ENCODE results near the gene OVAAL. TPM values are rescaled to one million over a fixed set of nuclear protein-coding genes. Genes with fewer than 3 reads are reported as not detected.

Gene OVAAL
- total and polyA plus RNA-seq, 4 donors, result 0.17 TPM; not detected in 3

- H3K9ac ChIP-seq (ENCODE audit: insufficient read depth in 1 of 2, low read length in 2 of 2), result no peak overlapping the region
- no peaks in the 10 kb centered on the region for H3K27me3 ChIP-seq (ENCODE audit: control insufficient read depth in 3 of 3, insufficient read depth in 3 of 3, low read length in 2 of 3)
- WGBS, 2 donors, result 55 to 69% methylated on average over 7 of the region's 7 CpGs
- no peaks in the 10 kb centered on the region for H3K9me3 ChIP-seq (ENCODE audit: control insufficient read depth in 4 of 4, insufficient read depth in 3 of 4, low read length in 3 of 4)
- ATAC-seq (ENCODE audit: insufficient read depth, low FRiP score), result no peak
- peaks cover 0 to 13% (median 4%) of the 10 kb centered on the region in 5 donors for H3K4me1 ChIP-seq (ENCODE audit: control insufficient read depth in 5 of 5, insufficient read depth in 5 of 5, low read length in 5 of 5)
- no peaks in the 10 kb centered on the region for H3K36me3 ChIP-seq (ENCODE audit: control insufficient read depth in 4 of 4, insufficient read depth in 4 of 4, low read length in 4 of 4)
- H3K4me3 ChIP-seq, result no peak overlapping the region
- no peak for TF ChIP-seq CTCF (IDR thresholded peaks at IDR 0.05; ENCODE audit: control extremely low read depth, extremely low read depth)
- no peak for DNase-seq
- peak overlapping the region in 1 of 2 donors; percentile 51 for H3K27ac ChIP-seq (ENCODE audit: low read depth in 1 of 2, low read length in 1 of 2)
Measured at GRCh38 chr1:180522213-180522515, 36.6 kb upstream of the OVAAL start.

GRCh38 chr1:180524160-180524914 lies 34.4 kb upstream of the OVAAL start:
- Histone ChIP-seq H3K4me1 (ENCODE audit: control insufficient read depth in 5 of 5, insufficient read depth in 5 of 5, low read length in 5 of 5) (peaks cover 0 to 13% (median 4%) of the 10 kb centered on the region in 5 donors), H3K36me3 (ENCODE audit: control insufficient read depth in 4 of 4, insufficient read depth in 4 of 4, low read length in 4 of 4) (no peaks in the 10 kb centered on the region), H3K9me3 (ENCODE audit: control insufficient read depth in 4 of 4, insufficient read depth in 3 of 4, low read length in 3 of 4) (no peaks in the 10 kb centered on the region), H3K27me3 (ENCODE audit: control insufficient read depth in 3 of 3, insufficient read depth in 3 of 3, low read length in 2 of 3) (no peaks in the 10 kb centered on the region), H3K27ac (ENCODE audit: low read depth in 1 of 2, low read length in 1 of 2) (peak overlapping the region in 1 of 2 donors; percentile 11), H3K9ac (ENCODE audit: insufficient read depth in 1 of 2, low read length in 2 of 2) (no peak overlapping the region), H3K4me3 (no peak overlapping the region)
- ATAC-seq (ENCODE audit: insufficient read depth, low FRiP score) (no peak), DNase-seq (no peak)
- WGBS, 2 donors, result 77 to 82% methylated on average over 7 of the region's 7 CpGs
- no peak for TF ChIP-seq CTCF (IDR thresholded peaks at IDR 0.05; ENCODE audit: control extremely low read depth, extremely low read depth)

- no peak for ATAC-seq (ENCODE audit: insufficient read depth, low FRiP score)
- Histone ChIP-seq H3K4me1 (ENCODE audit: control insufficient read depth in 5 of 5, insufficient read depth in 5 of 5, low read length in 5 of 5) (peaks cover 0 to 13% (median under 1%) of the 10 kb centered on the region in 5 donors), H3K4me3 (no peak overlapping the region), H3K36me3 (ENCODE audit: control insufficient read depth in 4 of 4, insufficient read depth in 4 of 4, low read length in 4 of 4) (no peaks in the 10 kb centered on the region), H3K9me3 (ENCODE audit: control insufficient read depth in 4 of 4, insufficient read depth in 3 of 4, low read length in 3 of 4) (no peaks in the 10 kb centered on the region), H3K27me3 (ENCODE audit: control insufficient read depth in 3 of 3, insufficient read depth in 3 of 3, low read length in 2 of 3) (no peaks in the 10 kb centered on the region), H3K27ac (ENCODE audit: low read depth in 1 of 2, low read length in 1 of 2) (peak overlapping the region in 1 of 2 donors; percentile 11), H3K9ac (ENCODE audit: insufficient read depth in 1 of 2, low read length in 2 of 2) (no peak overlapping the region)
- 59 to 62% methylated on average over 7 of the region's 7 CpGs for WGBS, 2 donors
- DNase-seq, result no peak
- no peak for TF ChIP-seq CTCF (IDR thresholded peaks at IDR 0.05; ENCODE audit: control extremely low read depth, extremely low read depth)
Measured at GRCh38 chr1:180524915-180525714, 33.6 kb upstream of the OVAAL start.
